Naive thymus-derived CD8-positive, alpha-beta T cell (primary cell): ENCODE data around the gene TSEN2. TPM values are rescaled to one million over a fixed set of nuclear protein-coding genes. Genes with fewer than 3 reads are reported as not detected.

Experiments used
- ATAC-seq, 2 donors: fragments of 150-1000 bp; cut with Tn5 transposase in 1 of 2; sonication (Bioruptor Pico), chemical (Tn5 transposase) in 1 of 2; 1 replicate in 1 of 2; 2 replicates in 1 of 2; pipeline ENCODE4 v1.10.0; 2021; ENCODE audit warnings: mild to moderate bottlenecking in 2 of 2, moderate library complexity in 2 of 2
- POLR2A ChIA-PET: fragments of 350-600 bp; sonication (Branson Sonifier 250); formaldehyde crosslinking; loops from one replicate; lab custom pipeline; 2021; ENCODE audit warnings: antibody characterized with exemption; lab: Charles Lee
- DNase-seq, 10 donors: peaks; one replicate each; pipeline versions ENCODE4 v3.0.0 to v3.0.0-alpha.2; 2020 to 2022
- H3K27ac Mint-ChIP-seq, 10 donors: one replicate each; pipeline ENCODE4 v1.8.0; 2020 to 2022; ENCODE audit warnings: mild to moderate bottlenecking in 10 of 10, mixed read lengths in 10 of 10, moderate library complexity in 4 of 10, inconsistent platforms in 1 of 10
- H3K27me3 Mint-ChIP-seq, 5 donors: one replicate each; pipeline ENCODE4 v1.8.0; 2021 to 2022; ENCODE audit warnings: mixed read lengths in 5 of 5
- H3K36me3 Mint-ChIP-seq, 3 donors: one replicate each; pipeline ENCODE4 v1.8.0; 2020 to 2022; ENCODE audit warnings: mixed read lengths in 3 of 3, mild to moderate bottlenecking in 2 of 3, inconsistent platforms in 1 of 3
- H3K4me1 Mint-ChIP-seq, 4 donors: one replicate each; pipeline ENCODE4 v1.8.0; 2021 to 2022; ENCODE audit warnings: mixed read lengths in 4 of 4
- H3K4me3 Mint-ChIP-seq, 10 donors: one replicate each; pipeline ENCODE4 v1.8.0; 2020 to 2022; ENCODE audit warnings: mild to moderate bottlenecking in 10 of 10, mixed read lengths in 10 of 10, moderate library complexity in 6 of 10, inconsistent platforms in 1 of 10
- H3K9me3 Mint-ChIP-seq, 9 donors: one replicate each; pipeline ENCODE4 v1.8.0; 2020 to 2022; ENCODE audit warnings: mixed read lengths in 9 of 9, mild to moderate bottlenecking in 3 of 9, inconsistent platforms in 1 of 9, moderate library complexity in 1 of 9
- polyA plus RNA-seq, 3 donors: library from polyadenylated mRNA; unstranded; fragments of 300-500 nt; fragmentation: Illumina TruSeq; gene quantifications; one replicate each; pipeline ENCODE4 v1.2.3, GENCODE V29; 2021
- total RNA-seq, 8 experiments: library from RNA in 2 of 8; stranded (reverse) in 2 of 8; gene quantifications; one replicate each; pipeline ENCODE4 v1.2.3 and lab custom pipeline; 2021 to 2026

Gene TSEN2
- total and polyA plus RNA-seq, 5 experiments from 2014 or later, result 11.9 to 26.9 (median 21.0) TPM

- ATAC-seq, result no peak
- Mint-ChIP-seq H3K27ac (peak overlapping the region in 1 of 10 donors; percentile 78), H3K4me1 (peaks cover 0 to 2% (median under 1%) of the 10 kb centered on the region in 4 donors), H3K36me3 (peaks cover 19 to 97% (median 71%) of the 10 kb centered on the region in 3 donors), H3K4me3 (no peak overlapping the region), H3K9me3 (peaks cover 0 to 10% (median 4%) of the 10 kb centered on the region in 9 donors), H3K27me3 (no peaks in the 10 kb centered on the region)
- no peak for DNase-seq
- POLR2A ChIA-PET, result no interaction called here
These were observed 89.9 kb downstream of the TSEN2 start for GRCh38 chr3:12574131-12574530.

DNA sequence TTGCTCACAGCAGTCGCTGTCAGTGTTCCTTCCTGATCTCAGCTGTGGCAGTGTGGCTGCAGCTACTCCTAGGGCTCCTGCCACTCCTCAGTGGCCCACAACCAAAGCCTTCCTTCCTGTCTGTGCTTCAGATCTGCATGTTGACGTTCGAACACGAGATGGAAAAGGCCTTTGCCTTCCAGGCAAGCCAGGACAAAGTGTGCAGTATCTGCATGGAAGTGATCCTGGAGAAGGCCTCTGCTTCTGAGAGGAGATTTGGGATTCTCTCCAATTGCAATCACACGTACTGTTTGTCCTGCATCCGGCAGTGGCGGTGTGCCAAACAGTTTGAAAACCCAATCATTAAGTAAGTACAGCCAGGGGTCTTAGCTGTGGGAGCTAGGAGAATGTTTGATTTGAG is 90.4 kb downstream of the TSEN2 start:
- Mint-ChIP-seq H3K4me3 (no peak overlapping the region), H3K36me3 (peaks cover 19 to 97% (median 72%) of the 10 kb centered on the region in 3 donors), H3K27me3 (no peaks in the 10 kb centered on the region), H3K9me3 (peaks cover 0 to 10% (median 4%) of the 10 kb centered on the region in 9 donors), H3K4me1 (peaks cover 0 to 6% (median 4%) of the 10 kb centered on the region in 4 donors), H3K27ac (peak overlapping the region in 1 of 10 donors; percentile 80)
- POLR2A ChIA-PET, result no interaction called here
- DNase-seq, result no peak
- no peak for ATAC-seq

DNA sequence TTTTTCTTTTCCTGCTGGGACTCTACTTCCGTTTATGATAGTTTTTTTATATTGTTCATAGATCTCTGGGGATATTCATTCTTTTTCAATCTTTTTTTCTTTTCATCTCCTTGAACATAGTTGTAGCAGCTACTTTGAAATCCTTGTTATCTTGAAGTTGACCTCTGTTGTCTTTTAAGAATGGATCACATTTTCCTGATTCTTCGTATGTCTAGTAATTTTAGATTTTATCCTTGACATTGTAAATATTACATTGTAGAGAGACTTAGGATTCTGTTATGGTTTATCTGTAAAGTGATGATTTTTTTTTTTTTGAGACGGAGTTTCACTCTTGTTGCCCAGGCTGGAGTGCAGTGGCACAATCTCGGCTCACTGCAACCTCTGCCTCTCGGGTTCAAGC is 93.1 kb downstream of the TSEN2 start:
- Mint-ChIP-seq H3K27me3 (no peaks in the 10 kb centered on the region), H3K4me1 (peaks cover 2 to 10% (median 6%) of the 10 kb centered on the region in 4 donors), H3K27ac (peak overlapping the region in 2 of 10 donors; percentile 19 to 48), H3K4me3 (no peak overlapping the region), H3K36me3 (peaks cover 19 to 90% (median 56%) of the 10 kb centered on the region in 3 donors), H3K9me3 (peaks cover 0 to 10% (median 4%) of the 10 kb centered on the region in 9 donors)
- POLR2A ChIA-PET, result no interaction called here
- ATAC-seq (no peak), DNase-seq (no peak)

DNA sequence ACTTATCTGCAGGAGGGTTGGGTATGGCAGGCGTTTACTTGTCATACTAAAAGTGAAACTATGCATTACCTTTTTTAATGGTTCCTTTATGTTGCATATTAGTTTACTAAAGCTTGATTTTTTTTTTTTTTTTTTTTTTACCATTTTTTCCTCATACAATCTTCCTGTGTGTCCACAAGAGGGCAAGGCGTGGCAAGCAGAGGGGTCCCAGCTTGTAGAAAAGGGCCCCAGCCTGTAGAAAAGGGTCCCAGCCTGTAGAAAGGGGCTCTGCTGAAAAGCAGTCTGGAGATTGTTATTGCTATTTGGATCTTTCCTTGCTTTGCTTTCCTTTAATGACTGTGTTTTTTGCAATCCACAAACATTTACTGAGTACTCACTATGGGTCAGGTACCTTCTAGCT is 94.5 kb downstream of the TSEN2 start:
- Mint-ChIP-seq H3K27ac (peak overlapping the region in 6 of 10 donors; percentile 7 to 82 (median 56)), H3K4me3 (no peak overlapping the region), H3K4me1 (peaks cover 2 to 10% (median 6%) of the 10 kb centered on the region in 4 donors), H3K9me3 (peaks cover 0 to 10% (median 4%) of the 10 kb centered on the region in 9 donors), H3K27me3 (no peaks in the 10 kb centered on the region), H3K36me3 (peaks cover 19 to 92% (median 54%) of the 10 kb centered on the region in 3 donors)
- DNase-seq, result peak in 1 of 10 donors; percentile 13
- POLR2A ChIA-PET, result no interaction called here
- ATAC-seq, result no peak

DNA sequence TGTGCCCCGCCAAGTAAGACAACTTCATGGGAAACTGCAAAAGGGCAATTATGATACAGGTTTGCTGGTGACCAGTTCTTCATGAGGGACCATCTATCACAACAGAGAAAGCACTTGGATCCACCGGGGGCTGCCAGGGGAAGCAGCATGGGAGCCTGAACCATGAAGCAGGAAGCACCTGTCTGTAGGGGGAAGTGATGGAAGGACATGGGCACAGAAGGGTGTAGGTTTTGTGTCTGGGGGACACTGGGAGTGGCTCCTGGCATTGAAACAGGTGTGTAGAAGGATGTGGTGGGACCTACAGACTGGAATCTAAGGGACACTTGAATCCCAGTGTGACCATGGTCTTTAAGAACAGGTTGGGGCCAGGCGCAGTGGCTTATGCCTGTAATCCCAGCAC is 95.2 kb downstream of the TSEN2 start:
- POLR2A ChIA-PET, result no interaction called here
- H3K4me1 Mint-ChIP-seq, result peaks cover 2 to 10% (median 5%) of the 10 kb centered on the region in 4 donors
- peak overlapping the region in 9 of 10 donors; percentile 6 to 94 (median 60) for H3K27ac Mint-ChIP-seq
- no peak for DNase-seq
- H3K4me3 Mint-ChIP-seq, result no peak overlapping the region
- no peak for ATAC-seq
- no peaks in the 10 kb centered on the region for H3K27me3 Mint-ChIP-seq
- H3K9me3 Mint-ChIP-seq, result peaks cover 0 to 10% (median 4%) of the 10 kb centered on the region in 9 donors
- H3K36me3 Mint-ChIP-seq, result peaks cover 15 to 92% (median 51%) of the 10 kb centered on the region in 3 donors

DNA sequence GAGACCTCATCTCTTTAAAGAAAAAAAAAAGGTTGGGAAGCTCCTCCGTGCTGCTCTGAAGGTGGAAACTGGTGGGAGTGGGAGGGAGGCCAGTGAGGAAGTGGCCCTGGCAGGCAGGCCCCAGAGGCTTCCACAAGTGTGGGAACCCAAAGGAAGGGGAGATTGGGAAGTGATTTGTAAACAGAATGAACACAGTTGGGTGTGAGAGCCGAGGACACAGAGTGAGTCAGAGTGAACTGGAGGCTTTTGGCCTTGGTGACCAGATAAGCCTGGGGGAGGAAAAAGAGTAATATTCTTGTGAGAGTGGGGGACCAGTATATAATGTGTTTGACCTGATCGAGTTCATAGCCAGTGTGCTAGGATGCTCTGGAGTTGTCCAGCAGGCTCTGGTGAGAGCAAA is 95.6 kb downstream of the TSEN2 start:
- Mint-ChIP-seq H3K4me1 (peaks cover 2 to 10% (median 6%) of the 10 kb centered on the region in 4 donors), H3K4me3 (no peak overlapping the region), H3K36me3 (peaks cover 15 to 92% (median 47%) of the 10 kb centered on the region in 3 donors), H3K27ac (peak overlapping the region in 8 of 10 donors; percentile 24 to 94 (median 52)), H3K27me3 (no peaks in the 10 kb centered on the region), H3K9me3 (peaks cover 0 to 10% (median 4%) of the 10 kb centered on the region in 9 donors)
- ATAC-seq, result no peak
- no peak for DNase-seq
- POLR2A ChIA-PET, result no interaction called here

GRCh38 chr3:12582730-12583129 is 98.5 kb downstream of the TSEN2 start:
- no peak for DNase-seq
- Mint-ChIP-seq H3K4me1 (peaks cover 2 to 10% (median 6%) of the 10 kb centered on the region in 4 donors), H3K27ac (peak overlapping the region in 5 of 10 donors; percentile 16 to 68 (median 34)), H3K4me3 (no peak overlapping the region), H3K27me3 (no peaks in the 10 kb centered on the region), H3K36me3 (peaks cover 0 to 91% (median 22%) of the 10 kb centered on the region in 3 donors), H3K9me3 (no peaks in the 10 kb centered on the region)
- no peak for ATAC-seq
- POLR2A ChIA-PET, result no interaction called here

Other genes with a start within 250 kb of the TSEN2 start
- not detected for gene PPARG, start 195.4 kb upstream of the TSEN2 start, total RNA-seq
- not detected for gene PPARG, start 195.4 kb upstream of the TSEN2 start, polyA plus RNA-seq
- not detected for gene MKRN2OS, start 61.0 kb downstream of the TSEN2 start, total RNA-seq
- not detected for gene MKRN2OS, start 61.0 kb downstream of the TSEN2 start, polyA plus RNA-seq
- gene MKRN2, start 72.6 kb downstream of the TSEN2 start, total RNA-seq, result 10 to 100 TPM; 32.4 to 33.0 TPM
- gene MKRN2, start 72.6 kb downstream of the TSEN2 start, polyA plus RNA-seq, result 10 to 100 TPM; 43.5 to 56.3 (median 47.5) TPM
- gene RAF1, start 179.6 kb downstream of the TSEN2 start, total RNA-seq, result 100 to 1,000 TPM; 137 to 142 TPM
- 10 to 100 TPM; 49.4 to 75.1 (median 54.2) TPM for gene RAF1, start 179.6 kb downstream of the TSEN2 start, polyA plus RNA-seq